T-helper 17 cell (primary cell): ENCODE measurements around the gene CTAGE6. TPM values are rescaled to one million over a fixed set of nuclear protein-coding genes. Genes with fewer than 3 reads are reported as not detected.
"Not testable (repeated sequence)": the region's sequence is repeated elsewhere in the genome, so short reads cannot be mapped to it uniquely, and the experiment has no call there.

Experiments
- ATAC-seq: fragments of 150-1000 bp; cut with Tn5 transposase; 2 replicates; pipeline ENCODE4 v1.10.0; 2021; ENCODE audit warnings: mild to moderate bottlenecking, moderate library complexity
- DNase-seq, 3 donors: peaks; one replicate each; pipeline versions ENCODE4 v3.0.0 to v3.0.0-alpha.2; 2020 to 2021
- H3K9me3 ChIP-seq: one replicate; pipeline ENCODE4 v1.7.0; 2013; ENCODE audit warnings: low read length, mild to moderate bottlenecking; ENCODE audit not compliant: control insufficient read depth, poor library complexity, severe bottlenecking
- H3K27ac Mint-ChIP-seq: one replicate; pipeline ENCODE4 v1.8.0; 2022; ENCODE audit warnings: mild to moderate bottlenecking, moderate library complexity, mixed read lengths
- H3K27me3 Mint-ChIP-seq: one replicate; pipeline ENCODE4 v1.8.0; 2022; ENCODE audit warnings: mixed read lengths
- H3K36me3 Mint-ChIP-seq: one replicate; pipeline ENCODE4 v1.8.0; 2022; ENCODE audit warnings: low read depth, mixed read lengths
- H3K4me1 Mint-ChIP-seq: one replicate; pipeline ENCODE4 v1.8.0; 2022; ENCODE audit warnings: mild to moderate bottlenecking, mixed read lengths
- H3K4me3 Mint-ChIP-seq: one replicate; pipeline ENCODE4 v1.8.0; 2022; ENCODE audit warnings: mild to moderate bottlenecking, moderate library complexity, mixed read lengths
- total RNA-seq, 4 donors: library from RNA in 2 of 4; stranded (reverse) in 2 of 4; gene quantifications; one replicate each; pipeline ENCODE4 v1.2.3 and lab custom pipeline; 2022 to 2026

CTAGE6 gene, protein sequence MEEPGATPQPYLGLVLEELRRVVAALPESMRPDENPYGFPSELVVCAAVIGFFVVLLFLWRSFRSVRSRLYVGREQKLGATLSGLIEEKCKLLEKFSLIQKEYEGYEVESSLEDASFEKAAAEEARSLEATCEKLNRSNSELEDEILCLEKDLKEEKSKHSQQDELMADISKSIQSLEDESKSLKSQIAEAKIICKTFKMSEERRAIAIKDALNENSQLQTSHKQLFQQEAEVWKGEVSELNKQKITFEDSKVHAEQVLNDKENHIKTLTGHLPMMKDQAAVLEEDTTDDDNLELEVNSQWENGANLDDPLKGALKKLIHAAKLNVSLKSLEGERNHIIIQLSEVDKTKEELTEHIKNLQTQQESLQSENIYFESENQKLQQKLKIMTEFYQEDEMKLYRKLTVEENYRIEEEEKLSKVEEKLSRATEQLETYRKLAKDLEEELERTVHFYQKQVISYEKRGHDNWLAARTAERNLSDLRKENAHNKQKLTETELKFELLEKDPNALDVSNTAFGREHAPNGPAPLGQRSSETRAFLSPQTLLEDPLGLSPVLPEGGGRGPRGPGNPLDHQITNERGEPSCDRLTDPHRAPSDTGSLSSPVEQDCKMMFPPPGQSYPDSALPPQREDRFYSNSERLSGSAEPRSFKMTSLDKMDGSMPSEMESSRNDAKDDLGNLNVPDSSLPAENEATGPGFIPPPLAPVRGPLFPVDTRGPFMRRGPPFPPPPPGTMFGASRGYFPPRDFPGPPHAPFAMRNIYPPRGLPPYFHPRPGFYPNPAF
- 1 to 10 TPM in 1 of 2 donors, under 1 TPM in 1; 0.73 to 1.1 TPM for total RNA-seq
- total RNA-seq (lab: John Stamatoyannopoulos, UW): 0.15 to 0.35 reads per million in 2 donors

DNA sequence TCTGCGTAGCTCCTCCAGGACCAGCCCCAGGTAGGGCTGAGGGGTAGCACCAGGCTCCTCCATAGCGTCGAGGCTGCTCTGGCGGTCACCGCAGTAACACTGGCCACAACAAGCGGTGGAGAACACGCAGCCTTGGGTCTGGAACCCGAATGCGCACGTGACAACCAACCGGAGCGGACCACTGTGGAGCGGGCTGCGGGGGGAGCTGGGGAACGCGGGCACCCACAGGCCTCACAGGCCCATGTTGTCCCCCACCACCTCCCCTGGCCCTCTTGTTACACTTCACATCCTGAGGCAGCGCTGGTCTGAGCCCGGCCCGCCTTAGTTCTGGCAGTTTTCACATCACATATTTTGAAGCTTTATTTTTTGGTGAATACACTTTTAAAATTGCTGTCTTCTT is at the start of gene CTAGE6:
CTAGE6 (minus strand) TSS at position 101 of the 400 bp plus-strand sequence; CDS start at position 63, 38 bp downstream.
- DNase-seq, H3K4me3 Mint-ChIP-seq, H3K36me3 Mint-ChIP-seq, ATAC-seq, H3K9me3 ChIP-seq, H3K27ac Mint-ChIP-seq, H3K27me3 Mint-ChIP-seq, H3K4me1 Mint-ChIP-seq: not testable (repeated sequence)

GRCh38 chr7:143806664-143807071 is 49.2 kb upstream of the CTAGE6 start:
- H3K9me3 ChIP-seq, H3K27me3 Mint-ChIP-seq, H3K36me3 Mint-ChIP-seq, H3K27ac Mint-ChIP-seq, ATAC-seq, DNase-seq, H3K4me3 Mint-ChIP-seq, H3K4me1 Mint-ChIP-seq: not testable (repeated sequence)

DNA sequence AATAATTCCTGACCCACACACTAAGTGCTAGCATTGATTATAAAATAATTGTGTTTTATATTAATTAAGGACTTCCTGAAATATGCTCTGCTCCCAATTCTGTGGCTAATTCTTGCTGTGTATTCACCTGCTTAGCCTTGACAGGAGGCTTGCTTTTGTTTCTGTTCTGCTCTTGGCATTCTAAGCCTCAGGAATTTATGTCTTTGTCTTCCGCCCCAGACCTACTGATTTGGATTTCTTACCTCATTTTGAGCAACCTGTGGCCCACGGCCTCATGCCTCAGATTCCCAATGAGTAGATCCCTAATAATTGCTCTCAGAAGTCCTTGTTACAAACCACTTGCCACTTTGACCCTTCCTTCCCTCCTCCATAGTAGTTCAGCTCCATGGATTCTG is 40.4 kb upstream of the CTAGE6 start:
- H3K36me3 Mint-ChIP-seq, H3K9me3 ChIP-seq, DNase-seq, H3K4me1 Mint-ChIP-seq, H3K27me3 Mint-ChIP-seq, H3K27ac Mint-ChIP-seq, ATAC-seq, H3K4me3 Mint-ChIP-seq: not testable (repeated sequence)

DNA sequence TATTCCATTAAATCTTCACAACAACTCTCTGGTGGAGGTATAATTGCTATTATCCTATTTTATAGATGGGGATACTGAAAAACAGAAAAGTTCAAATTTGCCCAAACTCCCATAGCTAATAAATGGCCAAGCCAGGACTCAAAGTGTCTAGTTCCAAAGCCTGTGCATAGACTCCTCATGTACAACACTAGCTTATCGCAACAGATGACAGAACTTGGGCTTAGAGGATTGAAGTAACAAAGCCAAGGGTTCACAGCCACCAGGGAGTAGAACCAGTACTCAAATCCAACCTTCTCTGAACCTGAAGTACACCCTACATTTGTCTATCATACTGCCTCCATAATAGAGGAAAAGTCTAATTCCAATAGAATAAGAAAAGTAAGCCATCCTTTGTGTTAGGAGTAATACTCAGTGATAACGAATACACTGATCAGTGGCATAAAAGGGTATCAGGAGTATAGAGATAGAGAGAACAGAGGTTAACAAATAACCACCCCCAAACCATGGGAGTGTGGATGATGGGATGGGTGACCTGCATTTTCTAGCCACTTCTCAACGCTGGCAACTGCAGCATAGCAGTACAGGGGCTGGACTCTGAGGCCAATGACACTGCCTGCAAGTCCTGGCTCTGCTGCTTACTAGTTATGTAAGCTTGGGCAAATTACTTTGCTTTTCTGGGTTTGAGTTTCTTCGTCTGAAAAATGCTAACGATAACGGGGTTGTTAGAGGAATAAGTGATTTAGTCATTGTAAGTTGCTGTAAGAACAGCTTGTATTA is 39.8 kb upstream of the CTAGE6 start:
- not testable (repeated sequence) for H3K4me1 Mint-ChIP-seq, H3K27me3 Mint-ChIP-seq, H3K4me3 Mint-ChIP-seq, H3K9me3 ChIP-seq, DNase-seq, H3K36me3 Mint-ChIP-seq, ATAC-seq, H3K27ac Mint-ChIP-seq

GRCh38 chr7:143795653-143796052 is 38.2 kb upstream of the CTAGE6 start:
- H3K27me3 Mint-ChIP-seq, H3K36me3 Mint-ChIP-seq, DNase-seq, ATAC-seq, H3K4me3 Mint-ChIP-seq, H3K9me3 ChIP-seq, H3K27ac Mint-ChIP-seq, H3K4me1 Mint-ChIP-seq: not testable (repeated sequence)

- ATAC-seq, H3K36me3 Mint-ChIP-seq, DNase-seq, H3K4me1 Mint-ChIP-seq, H3K27me3 Mint-ChIP-seq, H3K9me3 ChIP-seq, H3K4me3 Mint-ChIP-seq, H3K27ac Mint-ChIP-seq: not testable (repeated sequence)
These were observed 35.1 kb upstream of the CTAGE6 start for GRCh38 chr7:143792633-143793032.

DNA sequence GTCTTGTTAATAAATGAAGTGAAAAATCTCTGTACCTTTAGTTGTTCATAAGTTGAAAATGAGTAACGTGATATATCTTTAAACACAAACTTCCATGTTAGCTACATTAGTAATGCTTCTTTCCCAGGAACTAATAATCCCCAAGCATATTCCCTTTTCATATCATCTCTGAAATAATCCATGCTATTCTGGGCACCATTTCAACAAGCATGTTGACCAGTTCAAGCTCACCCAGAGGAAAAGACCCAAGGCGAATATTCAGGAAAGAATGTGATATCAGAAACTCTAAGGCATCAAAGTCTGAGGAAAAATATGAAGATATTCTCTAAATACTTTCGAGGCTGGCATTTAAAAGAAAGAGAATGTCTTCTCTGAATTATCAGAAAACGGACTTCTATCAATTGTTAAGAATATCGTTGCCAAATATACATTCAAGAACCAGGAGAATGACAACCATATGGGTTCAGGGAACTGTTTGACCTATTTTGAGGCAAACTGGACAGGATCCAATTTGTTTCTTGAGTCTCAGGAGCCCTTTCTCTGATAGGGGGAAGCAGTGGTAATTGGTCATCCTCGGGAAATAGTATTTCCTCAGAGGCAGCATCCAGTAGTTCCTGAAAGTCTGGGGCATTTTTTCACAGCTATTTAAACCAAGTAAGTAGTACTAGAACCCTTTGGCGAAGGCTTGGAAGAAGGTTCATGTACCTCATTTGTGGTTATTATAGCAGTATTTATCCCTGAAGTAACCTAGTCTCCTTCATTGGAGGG is 28.1 kb upstream of the CTAGE6 start:
- not testable (repeated sequence) for ATAC-seq, DNase-seq, H3K36me3 Mint-ChIP-seq, H3K27ac Mint-ChIP-seq, H3K4me1 Mint-ChIP-seq, H3K27me3 Mint-ChIP-seq, H3K4me3 Mint-ChIP-seq, H3K9me3 ChIP-seq

- H3K27ac Mint-ChIP-seq, H3K9me3 ChIP-seq, ATAC-seq, H3K4me3 Mint-ChIP-seq, H3K4me1 Mint-ChIP-seq, H3K36me3 Mint-ChIP-seq, DNase-seq, H3K27me3 Mint-ChIP-seq: not testable (repeated sequence)
These were observed 22.1 kb upstream of the CTAGE6 start for GRCh38 chr7:143779591-143779990.

GRCh38 chr7:143772738-143773468 is 15.4 kb upstream of the CTAGE6 start:
- not testable (repeated sequence) for H3K36me3 Mint-ChIP-seq, H3K27me3 Mint-ChIP-seq, H3K9me3 ChIP-seq, H3K4me3 Mint-ChIP-seq, H3K27ac Mint-ChIP-seq, DNase-seq, H3K4me1 Mint-ChIP-seq
- ATAC-seq: peak; percentile 59

DNA sequence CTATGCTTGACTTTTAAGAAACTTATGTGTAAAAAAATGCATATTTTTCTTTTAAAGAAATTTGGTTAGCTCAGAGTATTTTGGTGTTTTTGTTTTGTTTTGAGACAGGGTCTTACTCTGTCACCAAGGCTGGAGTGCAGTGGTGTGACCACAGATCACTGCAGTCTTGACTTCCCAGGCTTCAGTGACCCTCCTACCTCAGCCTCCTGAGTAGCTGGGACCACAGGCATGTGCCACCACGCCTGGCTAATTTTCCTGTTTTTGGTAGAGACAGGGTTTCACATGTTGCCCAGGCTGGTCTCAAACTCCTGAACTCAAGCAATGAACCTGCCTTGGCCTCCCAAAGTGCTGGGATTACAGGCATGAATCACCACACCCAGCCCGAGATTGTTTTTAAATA is 10.0 kb upstream of the CTAGE6 start:
- H3K36me3 Mint-ChIP-seq, H3K9me3 ChIP-seq, H3K4me1 Mint-ChIP-seq, ATAC-seq, DNase-seq, H3K27ac Mint-ChIP-seq, H3K27me3 Mint-ChIP-seq, H3K4me3 Mint-ChIP-seq: not testable (repeated sequence)

- not testable (repeated sequence) for H3K36me3 Mint-ChIP-seq, H3K9me3 ChIP-seq, H3K27ac Mint-ChIP-seq, H3K4me1 Mint-ChIP-seq, H3K4me3 Mint-ChIP-seq, DNase-seq, H3K27me3 Mint-ChIP-seq
- ATAC-seq: peak; percentile 50
These were observed 8.2 kb upstream of the CTAGE6 start for GRCh38 chr7:143765678-143766077.

GRCh38 chr7:143763065-143763464 is 5.6 kb upstream of the CTAGE6 start:
- not testable (repeated sequence) for H3K27ac Mint-ChIP-seq, ATAC-seq, H3K4me3 Mint-ChIP-seq, H3K36me3 Mint-ChIP-seq, DNase-seq, H3K9me3 ChIP-seq, H3K4me1 Mint-ChIP-seq, H3K27me3 Mint-ChIP-seq
